NCI-H2107 treated with DMSO at 0.1 percent for 48 hours (cell line): ENCODE measurements around the gene ZNF133.
"Not testable (repeated sequence)": the region's sequence is repeated elsewhere in the genome, so short reads cannot be mapped to it uniquely, and the experiment has no call there.

ENCODE experiments used
- DNase-seq: peaks from one replicate; lab custom pipeline; 2025; ENCODE audit not compliant: unreplicated experiment; lab: John Stamatoyannopoulos, UW

Gene ZNF133

DNA sequence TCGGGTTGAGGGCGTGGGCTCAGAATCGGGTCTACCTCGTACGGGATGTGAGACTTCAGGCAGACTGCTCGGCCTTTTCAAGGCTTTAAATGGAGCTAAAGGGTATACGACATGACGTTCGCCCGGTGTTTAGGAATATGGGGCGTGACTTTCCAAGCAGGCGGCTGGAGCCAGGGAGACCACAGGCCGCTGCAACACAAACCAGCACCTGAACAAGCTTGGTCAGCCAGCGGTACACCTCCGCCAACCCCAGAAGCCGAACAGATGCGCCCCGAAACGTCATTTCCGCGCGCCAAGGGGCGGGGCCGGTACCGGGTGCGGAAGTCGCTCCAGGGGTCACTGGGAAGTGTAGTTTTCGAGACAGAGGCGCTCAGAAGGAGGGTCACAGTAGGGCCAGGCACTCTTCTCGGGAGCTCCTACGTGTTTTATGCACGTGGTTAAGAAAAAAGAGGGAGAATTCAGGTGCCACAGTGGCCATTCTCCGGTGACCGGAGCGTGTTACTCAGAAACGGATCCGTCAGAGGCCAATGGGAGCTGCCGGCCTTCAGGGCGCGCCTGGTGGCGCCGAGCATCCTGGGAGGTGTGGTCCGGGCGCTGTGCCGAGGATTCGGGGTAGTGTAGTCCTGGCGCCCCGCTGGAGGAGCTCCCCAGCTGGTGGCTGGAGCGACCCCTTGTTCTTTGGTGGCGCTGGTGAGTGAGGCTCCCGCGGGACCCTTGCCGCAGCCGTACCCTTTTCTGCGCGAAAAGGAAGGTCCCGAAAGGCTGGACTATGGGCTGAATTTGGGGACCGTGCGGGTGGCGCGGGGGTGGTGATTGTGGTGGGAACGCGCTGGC is at the start of gene ZNF133:
TSS of gene ZNF133 (plus strand) at position 613 of the 834 bp plus-strand sequence. CDS start 17,160 bp downstream, outside the sequence.
- DNase-seq = peak; percentile 62

DNA sequence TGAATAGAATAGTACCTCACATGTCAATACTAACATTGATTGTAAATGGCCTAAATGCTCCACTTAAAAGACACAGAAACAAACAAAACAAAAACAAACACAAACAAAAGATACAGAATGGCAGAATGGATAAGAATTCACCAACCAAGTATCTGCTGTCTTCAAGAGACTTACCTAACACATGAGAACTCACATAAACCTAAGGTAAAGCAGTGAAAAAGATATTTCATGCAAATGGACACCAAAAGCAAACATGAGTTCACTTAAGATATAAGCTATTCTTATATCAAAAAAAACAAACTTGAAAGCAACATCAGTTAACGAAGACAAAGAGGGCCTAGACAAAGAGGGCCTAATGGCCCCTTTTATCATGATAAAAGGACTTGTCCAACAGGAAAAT is 47.3 kb upstream of the ZNF133 start:
- DNase-seq = no peak

- DNase-seq = no peak
Observed at GRCh38 chr20:18243802-18244201, 44.5 kb upstream of the ZNF133 start.

- DNase-seq = not testable (repeated sequence)
Observed at GRCh38 chr20:18248545-18248944, 39.8 kb upstream of the ZNF133 start.

DNA sequence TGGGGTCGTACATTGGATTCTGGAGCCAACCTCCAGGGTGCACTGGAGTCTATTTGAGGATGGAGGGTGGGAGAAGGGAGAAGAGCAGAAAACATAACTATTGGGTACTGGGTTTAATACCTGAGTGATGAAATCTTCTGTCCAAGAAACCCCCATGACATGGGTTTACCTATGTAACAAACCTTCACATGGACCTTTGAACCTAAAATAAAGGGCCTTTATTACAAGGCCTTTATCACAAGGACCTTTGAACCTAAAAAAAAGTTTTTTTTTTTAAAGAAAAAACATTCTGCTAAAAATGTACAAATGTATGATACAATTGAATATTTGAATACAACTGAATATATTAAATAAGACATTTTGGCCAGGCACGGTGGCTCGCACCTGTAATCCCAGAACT is 38.1 kb upstream of the ZNF133 start:
- no peak for DNase-seq

- no peak for DNase-seq
Observed at GRCh38 chr20:18252597-18253451, 35.5 kb upstream of the ZNF133 start.

GRCh38 chr20:18254615-18255014 is 33.7 kb upstream of the ZNF133 start:
- DNase-seq = no peak

DNA sequence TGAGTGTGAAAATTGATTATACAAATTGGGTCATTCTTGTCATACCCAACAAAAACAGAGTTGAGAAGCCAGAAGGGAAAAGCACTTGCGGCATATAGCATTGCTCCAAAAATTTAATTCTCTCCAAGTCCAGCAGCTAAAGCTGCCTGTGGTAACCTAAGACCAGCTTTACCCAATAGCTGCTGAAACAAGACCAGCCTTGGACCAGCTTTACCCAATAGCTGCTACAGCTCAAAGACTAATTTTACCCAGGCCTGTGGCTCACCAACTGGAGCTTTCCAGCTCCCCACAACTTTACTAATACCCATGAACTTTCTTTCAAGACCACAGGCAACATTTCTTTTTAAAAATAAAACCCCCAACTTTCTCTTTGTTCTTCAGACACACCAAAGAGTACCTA is 32.8 kb upstream of the ZNF133 start:
- no peak for DNase-seq

DNA sequence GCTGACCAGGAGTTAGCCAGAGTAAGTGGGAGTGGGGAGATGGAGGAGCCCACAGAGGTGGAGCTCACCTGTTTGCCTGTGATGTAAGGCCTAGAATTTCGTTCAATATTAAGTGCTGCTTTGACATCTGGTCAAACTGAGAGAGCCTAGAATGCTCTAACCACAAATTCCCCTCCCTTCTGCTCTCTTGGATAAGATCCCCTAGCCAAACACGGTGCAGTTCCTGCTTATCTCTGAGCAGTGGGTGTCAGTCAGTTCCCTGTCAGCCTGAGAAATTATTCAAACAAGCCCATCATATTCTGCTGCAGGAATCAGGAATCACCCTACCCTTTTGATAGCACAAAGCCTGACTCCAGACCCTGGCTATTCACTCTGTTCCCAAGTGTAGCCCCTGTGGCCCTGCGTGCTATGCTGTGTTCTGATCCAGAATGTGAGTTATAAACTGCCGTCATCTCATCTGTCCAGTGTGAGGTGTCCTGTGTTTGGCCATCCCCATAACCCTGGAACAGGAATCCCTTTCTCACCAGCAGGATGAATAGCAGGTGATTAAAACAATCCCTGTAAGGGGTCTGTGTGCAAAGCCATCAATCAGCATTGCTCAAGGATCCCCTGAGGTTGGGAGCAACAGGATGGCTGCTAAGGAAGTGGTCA is 31.8 kb upstream of the ZNF133 start:
- no peak for DNase-seq

GRCh38 chr20:18258126-18258860 is 30.0 kb upstream of the ZNF133 start:
- DNase-seq = no peak

- no peak for DNase-seq
Observed at GRCh38 chr20:18259730-18260129, 28.6 kb upstream of the ZNF133 start.

GRCh38 chr20:18263723-18264122 is 24.6 kb upstream of the ZNF133 start:
- DNase-seq = no peak

- no peak for DNase-seq
Observed at GRCh38 chr20:18265441-18265840, 22.9 kb upstream of the ZNF133 start.

- no peak for DNase-seq
Observed at GRCh38 chr20:18266282-18266681, 22.0 kb upstream of the ZNF133 start.

- DNase-seq = no peak
Observed at GRCh38 chr20:18267815-18268214, 20.5 kb upstream of the ZNF133 start.

GRCh38 chr20:18271160-18271559 is 17.2 kb upstream of the ZNF133 start:
- no peak for DNase-seq

- DNase-seq = no peak
Observed at GRCh38 chr20:18272451-18272850, 15.9 kb upstream of the ZNF133 start.

DNA sequence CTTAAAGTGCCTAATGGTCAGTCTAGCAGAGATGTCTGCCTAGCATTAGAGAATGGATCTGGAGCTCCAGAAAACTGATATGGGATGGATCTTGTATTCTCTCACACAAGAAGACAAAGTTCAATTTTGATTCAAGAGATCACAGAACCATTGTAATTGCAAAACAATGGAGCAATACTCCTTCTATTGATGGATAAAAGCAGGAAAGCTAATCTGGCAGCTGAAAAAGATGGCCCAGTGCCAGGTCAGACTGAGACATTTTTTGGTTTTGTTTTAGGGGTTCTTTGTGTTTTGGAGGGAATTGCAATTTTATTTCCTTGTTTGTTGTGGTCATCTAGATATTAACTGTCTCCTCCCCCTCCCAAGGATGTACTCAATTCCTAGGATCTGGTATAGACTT is 14.6 kb upstream of the ZNF133 start:
- no peak for DNase-seq

DNA sequence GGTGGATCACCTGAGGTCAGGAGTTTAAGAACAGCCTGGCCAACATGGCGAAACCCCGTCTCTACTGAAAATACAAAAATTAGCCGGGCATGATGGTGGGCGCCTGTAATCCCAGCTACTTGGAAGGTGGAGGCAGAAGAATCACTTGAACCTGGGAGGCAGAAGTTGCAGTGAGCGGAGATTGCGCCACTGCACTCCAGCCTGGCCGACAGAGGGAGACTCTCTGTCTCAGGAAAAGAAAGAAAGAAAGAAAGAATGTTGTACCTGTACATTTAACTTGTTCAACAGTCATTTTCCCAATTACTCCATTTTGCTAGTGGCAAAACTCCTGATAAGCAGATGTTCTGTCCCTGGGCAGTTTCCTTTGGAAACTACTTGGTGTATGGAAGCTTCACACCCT is 12.4 kb upstream of the ZNF133 start:
- not testable (repeated sequence) for DNase-seq

DNA sequence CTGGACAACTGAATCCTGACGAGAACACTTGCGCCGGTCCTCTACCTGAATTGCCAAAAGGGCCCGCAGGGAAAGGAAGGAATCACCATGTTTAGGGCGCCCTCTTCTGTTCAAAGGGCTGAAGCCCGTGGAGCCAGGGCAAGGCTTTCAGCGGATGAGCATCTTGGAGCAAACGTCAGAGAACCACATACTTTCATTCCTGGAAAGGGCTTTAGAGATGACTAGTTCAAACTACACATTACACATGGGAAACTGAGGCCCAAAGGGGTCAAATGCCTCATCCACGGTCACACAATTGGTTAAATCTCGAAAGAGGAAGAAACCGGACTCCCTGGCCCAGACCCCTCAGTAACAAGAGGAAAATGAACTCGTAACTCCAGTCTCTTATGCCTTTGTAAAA is 11.5 kb upstream of the ZNF133 start:
- DNase-seq = peak; percentile 33

- DNase-seq = no peak
Observed at GRCh38 chr20:18279242-18279641, 9.1 kb upstream of the ZNF133 start.
